ENCODE measurements around the gene PXYLP1. TPM values are rescaled to one million over a fixed set of nuclear protein-coding genes. Genes with fewer than 3 reads are reported as not detected.

Gene PXYLP1
- total and polyA plus RNA-seq, 10 of the 15 experiments (the other 5 are each of a cell fraction or from before 2014, with no cell fraction given), result 0.06 to 1.7 (median 0.35) TPM

- Histone ChIP-seq H2AFZ (ENCODE audit: control insufficient read depth, low read depth, low read length) (no peak overlapping the region), H3K4me3 (no peak overlapping the region), H3K36me3 (ENCODE audit: control insufficient read depth in 2 of 2, insufficient read depth in 2 of 2, low read length in 1 of 2) (no peaks in the 10 kb centered on the region), H3K9ac (ENCODE audit: control insufficient read depth, insufficient read depth, low read length) (no peak overlapping the region), H3K27me3 (replicated peaks in 1 of 2; ENCODE audit: control insufficient read depth in 2 of 2, insufficient read depth in 2 of 2, low read length in 1 of 2) (no peaks in the 10 kb centered on the region), H3K79me2 (ENCODE audit: control insufficient read depth, insufficient read depth, low read length) (peaks cover 12% of the 10 kb centered on the region), H3K4me1 (ENCODE audit: control insufficient read depth, insufficient read depth, low read length) (peaks cover 13% of the 10 kb centered on the region), H3K4me2 (ENCODE audit: control insufficient read depth, insufficient read depth) (no peak overlapping the region), H3K9me3 (replicated peaks; ENCODE audit: control insufficient read depth, insufficient read depth, low read length) (no peaks in the 10 kb centered on the region), H4K20me1 (ENCODE audit: control insufficient read depth, insufficient read depth) (no peaks in the 10 kb centered on the region), H3K27ac (ENCODE audit: control insufficient read depth, insufficient read depth) (no peak overlapping the region)
- TF ChIP-seq ZNF207 (IDR thresholded peaks at IDR 0.05; ENCODE audit: borderline replicate concordance) (no peak), STAT1 (conservative IDR thresholded peaks at IDR 0.05) (no peak), MYB (IDR thresholded peaks at IDR 0.05; ENCODE audit: borderline replicate concordance, low read depth, low read length) (no peak), TAF1 (IDR thresholded peaks at IDR 0.05; ENCODE audit: borderline replicate concordance, low read depth, low read length) (no peak), MTA2 (IDR thresholded peaks at IDR 0.05; ENCODE audit: low read depth) (no peak), KAT2A (conservative IDR thresholded peaks at IDR 0.05; ENCODE audit: control insufficient read depth, low read depth, low read length) (no peak), MEF2A (IDR thresholded peaks at IDR 0.05; ENCODE audit: insufficient read depth, low read depth, low read length) (no peak), E4F1 (IDR thresholded peaks at IDR 0.05; ENCODE audit: borderline replicate concordance, partially characterized antibody) (no peak), NR2C1 (IDR thresholded peaks at IDR 0.05) (no peak), CHD1 (IDR thresholded peaks at IDR 0.05; ENCODE audit: low read depth, low read length) (no peak), GABPA (IDR thresholded peaks at IDR 0.05; ENCODE audit: low read depth) (no peak), EP300 (IDR thresholded peaks at IDR 0.05; ENCODE audit: borderline replicate concordance in 1 of 2, control insufficient read depth in 1 of 2, low read depth in 2 of 2, low read length in 2 of 2) (no peak), SP1 (IDR thresholded peaks at IDR 0.05; ENCODE audit: low read depth, low read length) (no peak), ZNF622 (IDR thresholded peaks at IDR 0.05) (no peak), CEBPZ (IDR thresholded peaks at IDR 0.05; ENCODE audit: low read depth, low read length) (no peak), PKNOX1 (IDR thresholded peaks at IDR 0.05) (no peak)
- ChIA-PET SMC1A (ENCODE audit: uncharacterized antibody, unreplicated experiment) (interaction anchor here (0.6 to 17.9 kb wide), 20 partner anchors 8 to 248 kb away, joined by 3 to 405 read pairs (median 14); no protein-coding TSS in a partner anchor), POLR2A (interaction anchor here (0.7 to 5.6 kb wide), 8 partner anchors 15 to 564 kb away, joined by 3 to 33 read pairs (median 4); no protein-coding TSS in a partner anchor), RAD21 (ENCODE audit: unreplicated experiment) (interaction anchor here (0.8 to 6.6 kb wide), 12 partner anchors 10 to 248 kb away, joined by 3 to 151 read pairs (median 26); no protein-coding TSS in a partner anchor), CTCF (interaction anchor here (0.8 to 20.6 kb wide), 13 partner anchors 9 to 144 kb away, joined by 3 to 642 read pairs (median 34); no protein-coding TSS in a partner anchor)
- DNase-seq (ENCODE audit: low read depth, low spot score), result no peak
- no peak for ATAC-seq
- no peak for FAIRE-seq
- intact Hi-C loops (cut with micrococcal nuclease; ENCODE audit: unreplicated experiment) (no loop called here), in situ Hi-C loops (cut with MboI) (no loop called here)
- no TSS peak for BruUV-seq (replicated peaks)
- 93% methylated on average over 10 of the region's 10 CpGs for WGBS (ENCODE audit: insufficient coverage, insufficient replicate concordance, low lambda C conversion rate, missing lambda C conversion rate)
These were observed 81.6 kb downstream of the PXYLP1 start for GRCh38 chr3:141313093-141313683.

Measured in GM12878 (cell line).